HG03571 (cell line): ENCODE data around the gene SCAF8.

Experiments used
- ATAC-seq: cut with Tn5 transposase; IDR thresholded peaks from one replicate; pipeline ENCODE4 v1.9.1; 2021; ENCODE audit not compliant: unreplicated experiment

Gene SCAF8

DNA sequence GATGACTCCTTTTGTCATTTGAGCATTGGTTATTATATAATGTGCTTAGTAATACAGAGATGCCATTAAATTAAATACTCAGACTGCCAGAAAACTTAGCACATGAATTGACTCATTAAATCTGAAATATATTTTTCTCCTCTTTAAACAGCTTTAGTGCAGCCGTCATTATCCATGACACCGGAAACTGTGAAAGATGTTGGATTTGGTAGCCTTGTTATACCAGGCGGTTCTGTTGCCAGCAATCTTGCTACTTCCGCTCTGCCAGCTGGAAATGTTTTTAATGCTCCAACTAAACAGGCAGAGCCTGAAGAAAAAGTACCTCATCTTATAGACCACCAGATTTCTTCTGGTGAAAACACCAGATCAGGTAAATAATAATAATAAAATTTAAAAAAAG, 97.6 kb downstream of the SCAF8 start:
- ATAC-seq, result no peak

GRCh38 chr6:154835307-154835706, 102.1 kb downstream of the SCAF8 start:
- no peak for ATAC-seq

DNA sequence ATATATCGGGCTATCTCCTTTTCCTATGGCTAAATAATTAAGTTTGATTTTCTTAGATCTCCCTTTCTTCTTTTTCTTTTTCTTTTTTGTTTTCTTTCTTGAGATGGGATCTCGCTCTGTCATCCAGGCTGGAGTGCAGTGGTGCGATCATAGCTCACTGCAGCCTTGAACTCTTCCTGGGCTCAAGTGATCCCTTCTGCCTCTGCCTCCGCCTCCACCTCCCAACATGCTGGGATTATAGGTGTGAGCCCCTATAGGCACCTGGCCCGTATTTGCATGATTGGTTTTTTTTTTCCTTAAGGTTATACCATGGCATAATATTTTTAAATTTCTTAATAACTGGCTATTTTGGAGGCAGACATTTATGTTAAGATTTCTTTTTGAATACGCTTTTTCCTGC, 106.3 kb downstream of the SCAF8 start:
- ATAC-seq, result no peak

- ATAC-seq, result no peak
These were observed 107.1 kb downstream of the SCAF8 start for GRCh38 chr6:154840363-154840762.

DNA sequence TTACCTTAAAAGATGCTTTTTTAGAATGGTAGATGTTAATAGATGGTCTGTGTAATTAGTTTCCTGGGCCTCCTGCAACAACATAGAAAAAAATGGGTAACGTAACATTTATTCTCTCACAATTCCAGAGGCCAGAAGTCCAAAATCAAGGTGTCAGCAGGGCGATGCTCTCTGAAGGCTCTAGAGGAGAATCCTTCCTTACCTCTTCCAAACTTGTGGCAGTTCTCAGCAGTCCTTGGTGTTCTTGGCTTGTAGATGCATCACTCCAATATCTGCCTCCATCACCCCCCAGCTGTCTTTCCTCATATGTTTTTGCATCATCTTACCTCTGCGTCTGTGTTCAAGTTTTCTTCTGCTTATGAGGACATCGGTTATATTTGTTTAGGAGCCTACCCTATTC, 107.9 kb downstream of the SCAF8 start:
- no peak for ATAC-seq

GRCh38 chr6:154842833-154843232, 109.6 kb downstream of the SCAF8 start:
- ATAC-seq, result no peak

- ATAC-seq, result no peak
These were observed 114.1 kb downstream of the SCAF8 start for GRCh38 chr6:154847318-154847717.

DNA sequence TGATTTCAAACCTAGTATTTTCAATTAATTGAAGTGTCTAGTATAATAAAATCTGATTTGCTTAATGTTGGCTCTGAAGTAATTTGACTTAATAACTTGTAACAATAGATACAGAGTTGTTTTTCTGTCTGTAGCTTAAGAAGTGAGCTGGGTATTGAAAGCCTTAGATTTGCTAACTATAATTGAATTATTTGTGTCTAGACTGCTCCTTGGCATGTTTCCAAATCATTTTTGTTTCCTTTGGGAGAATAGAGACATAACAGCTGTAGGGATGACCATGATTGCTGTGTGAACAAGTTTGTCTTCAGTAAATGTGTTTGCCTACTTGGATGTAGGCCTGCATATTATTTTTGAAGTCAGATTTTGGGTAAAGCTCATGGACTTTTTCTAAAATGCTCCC, 115.4 kb downstream of the SCAF8 start:
- no peak for ATAC-seq

GRCh38 chr6:154849475-154849874, 116.3 kb downstream of the SCAF8 start:
- no peak for ATAC-seq

- ATAC-seq, result no peak
These were observed 119.5 kb downstream of the SCAF8 start for GRCh38 chr6:154852687-154853086.

- ATAC-seq, result no peak
These were observed 124.3 kb downstream of the SCAF8 start for GRCh38 chr6:154857529-154857928.

DNA sequence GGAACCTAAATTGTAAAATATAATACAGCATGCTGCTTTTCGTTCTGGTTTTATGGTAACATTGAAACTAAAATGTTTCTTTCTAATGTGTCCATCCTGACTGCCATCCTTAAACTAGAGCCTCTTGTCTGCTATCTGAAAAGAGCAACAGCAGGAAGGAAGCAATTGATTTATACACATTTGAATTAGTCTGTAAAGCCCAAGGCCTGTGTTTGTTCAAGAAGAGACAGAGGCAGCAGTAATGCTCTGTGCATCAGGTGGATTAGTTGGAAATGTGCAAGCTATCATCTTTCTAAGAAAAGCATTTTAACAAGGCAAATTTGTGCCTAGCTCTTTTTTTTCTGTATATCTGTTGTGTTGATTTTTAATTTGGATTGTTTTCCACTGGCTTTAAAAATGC, 128.6 kb downstream of the SCAF8 start:
- ATAC-seq, result no peak

DNA sequence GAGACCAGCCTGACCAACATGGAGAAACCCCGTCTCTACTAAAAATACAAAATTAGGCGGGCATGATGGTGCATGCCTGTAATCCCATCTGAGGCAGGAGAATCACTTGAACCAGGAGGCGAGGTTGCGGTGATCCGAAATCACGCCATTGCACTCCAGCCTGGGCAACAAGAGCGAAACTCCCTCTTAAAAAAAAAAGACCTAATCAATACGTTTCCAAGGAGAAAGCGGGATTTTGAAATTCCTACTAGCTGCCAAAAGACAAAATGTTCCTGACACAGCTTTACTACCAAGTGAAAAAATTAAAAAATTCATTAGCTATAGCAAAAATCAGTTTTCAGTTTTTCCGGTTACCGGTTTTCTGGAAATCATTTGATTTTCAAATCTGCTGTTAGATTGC, 129.3 kb downstream of the SCAF8 start:
- ATAC-seq, result no peak

GRCh38 chr6:154864066-154864430, 130.8 kb downstream of the SCAF8 start:
- ATAC-seq, result no peak

DNA sequence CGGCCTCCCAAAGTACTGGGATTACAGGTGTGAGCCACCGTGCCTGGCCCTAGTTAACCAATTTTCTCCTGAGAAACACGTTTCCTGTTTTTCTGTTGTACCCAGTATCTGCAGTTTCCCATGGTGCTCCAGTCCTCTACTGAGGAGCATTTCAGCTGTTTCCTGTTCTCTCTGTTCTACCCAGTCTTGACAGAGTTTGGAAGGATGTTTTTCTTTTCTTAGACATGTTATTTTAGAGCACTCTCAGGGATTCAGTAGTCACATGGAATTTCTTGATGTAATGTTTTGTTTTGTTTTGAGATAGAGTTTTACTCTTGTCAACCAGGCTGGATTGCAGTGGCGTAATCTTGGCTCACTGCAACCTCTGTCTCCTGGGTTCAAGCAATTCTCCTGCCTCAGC, 132.1 kb downstream of the SCAF8 start:
- no peak for ATAC-seq

GRCh38 chr6:154868143-154868594, 135.0 kb downstream of the SCAF8 start:
- ATAC-seq, result no peak

GRCh38 chr6:154872542-154873114, 139.4 kb downstream of the SCAF8 start:
- no peak for ATAC-seq

GRCh38 chr6:154873546-154873945, 140.3 kb downstream of the SCAF8 start:
- no peak for ATAC-seq

DNA sequence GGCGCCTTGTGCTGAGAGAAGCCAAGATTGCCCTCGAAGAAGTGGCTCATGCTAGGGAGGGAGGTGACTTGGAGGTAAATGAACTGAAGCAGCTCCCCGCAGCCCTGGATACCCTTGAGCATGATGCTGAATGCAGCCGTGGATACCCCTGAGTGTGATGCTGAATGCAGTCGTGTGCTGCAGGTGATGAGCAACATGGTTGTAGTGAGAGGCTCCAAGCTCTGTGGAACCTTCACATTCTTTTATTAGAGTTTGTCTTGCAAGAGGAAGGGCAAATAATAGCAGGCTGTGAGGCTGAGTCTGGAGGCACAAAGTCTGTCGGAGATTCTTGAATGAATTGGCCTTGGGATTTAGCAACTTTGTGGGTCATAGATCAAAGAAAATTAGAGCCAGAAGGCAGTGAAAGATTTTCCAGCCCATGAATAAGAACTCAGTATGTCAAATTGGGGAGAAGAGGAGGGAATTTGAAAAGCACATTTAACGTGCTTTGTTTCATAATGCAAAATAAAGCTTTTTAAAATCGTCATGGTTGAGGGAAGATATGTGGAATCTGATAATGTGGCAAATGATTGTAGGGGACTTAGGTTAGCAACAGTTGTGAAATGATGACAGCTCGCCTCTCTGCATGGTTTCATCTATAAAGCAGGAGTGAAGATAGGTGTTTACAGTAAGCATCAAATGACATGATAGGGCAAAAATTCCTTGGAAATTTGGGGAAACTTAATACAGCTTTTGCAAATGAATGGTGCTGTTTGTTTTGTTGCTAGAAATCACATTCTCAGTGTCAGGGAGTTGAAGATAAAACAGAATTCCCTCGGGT, 141.8 kb downstream of the SCAF8 start:
- no peak for ATAC-seq

DNA sequence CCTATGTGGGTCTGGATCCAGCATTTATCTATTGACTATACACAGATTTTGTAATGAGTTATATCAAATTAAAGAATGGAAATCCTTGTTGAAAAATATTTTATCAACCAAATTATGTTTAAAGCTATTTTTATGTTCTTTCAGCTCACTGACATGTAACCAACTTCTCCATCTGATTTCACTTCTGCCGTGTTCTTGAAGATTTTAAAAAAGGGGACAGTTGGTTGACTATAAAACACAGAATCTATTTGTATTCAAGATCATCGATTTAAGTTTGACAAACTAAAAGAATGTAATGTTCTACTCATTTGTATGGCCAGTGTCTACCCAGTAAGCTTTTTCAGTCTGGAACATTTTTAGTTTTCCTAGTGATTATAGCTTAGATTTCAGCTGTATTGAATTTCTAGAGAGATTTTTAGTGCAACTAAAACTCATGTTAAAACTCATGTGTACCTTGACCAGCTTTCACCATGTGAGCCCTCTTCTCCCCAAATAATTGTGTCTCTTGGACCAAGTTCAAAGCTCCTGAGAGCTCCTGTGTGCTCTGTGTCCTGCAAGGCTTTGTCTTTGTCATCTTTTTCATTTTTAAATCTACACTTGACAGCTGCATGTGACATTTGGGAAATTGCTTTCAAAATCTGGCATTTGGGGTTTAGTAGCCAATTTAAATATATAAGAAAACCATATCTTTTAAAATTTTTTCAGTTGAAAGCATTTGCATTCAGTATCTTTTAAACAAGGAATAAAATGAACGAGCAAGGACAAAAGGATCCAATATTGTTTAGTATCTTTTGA, 143.5 kb downstream of the SCAF8 start:
- ATAC-seq, result no peak

GRCh38 chr6:154878871-154879491, 145.8 kb downstream of the SCAF8 start:
- ATAC-seq, result no peak

DNA sequence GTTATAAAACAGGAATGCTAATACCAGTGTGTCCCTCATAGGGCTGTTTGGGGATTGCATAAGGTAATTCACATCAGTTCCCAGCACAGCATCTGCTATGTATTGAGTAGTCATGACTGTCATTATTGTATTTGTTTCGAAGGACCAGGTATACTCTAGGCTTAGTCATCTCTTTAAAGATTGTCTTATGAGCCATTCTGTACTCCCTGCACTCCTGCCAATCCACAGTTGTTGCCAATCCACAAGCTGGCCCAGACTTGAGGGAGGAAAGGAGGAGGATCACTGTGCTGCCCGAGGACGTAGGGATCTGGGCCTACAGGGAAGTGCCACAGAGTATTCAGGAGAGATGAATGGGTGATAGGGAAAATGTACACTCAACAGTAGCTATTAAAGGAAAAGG, 148.9 kb downstream of the SCAF8 start:
- ATAC-seq, result no peak
